ENCODE measurements around the gene MMP23B.
A peak's percentile ranks its signal among the peaks of the same experiment; 100 is the strongest.

- TF ChIP-seq, protein P1, sequence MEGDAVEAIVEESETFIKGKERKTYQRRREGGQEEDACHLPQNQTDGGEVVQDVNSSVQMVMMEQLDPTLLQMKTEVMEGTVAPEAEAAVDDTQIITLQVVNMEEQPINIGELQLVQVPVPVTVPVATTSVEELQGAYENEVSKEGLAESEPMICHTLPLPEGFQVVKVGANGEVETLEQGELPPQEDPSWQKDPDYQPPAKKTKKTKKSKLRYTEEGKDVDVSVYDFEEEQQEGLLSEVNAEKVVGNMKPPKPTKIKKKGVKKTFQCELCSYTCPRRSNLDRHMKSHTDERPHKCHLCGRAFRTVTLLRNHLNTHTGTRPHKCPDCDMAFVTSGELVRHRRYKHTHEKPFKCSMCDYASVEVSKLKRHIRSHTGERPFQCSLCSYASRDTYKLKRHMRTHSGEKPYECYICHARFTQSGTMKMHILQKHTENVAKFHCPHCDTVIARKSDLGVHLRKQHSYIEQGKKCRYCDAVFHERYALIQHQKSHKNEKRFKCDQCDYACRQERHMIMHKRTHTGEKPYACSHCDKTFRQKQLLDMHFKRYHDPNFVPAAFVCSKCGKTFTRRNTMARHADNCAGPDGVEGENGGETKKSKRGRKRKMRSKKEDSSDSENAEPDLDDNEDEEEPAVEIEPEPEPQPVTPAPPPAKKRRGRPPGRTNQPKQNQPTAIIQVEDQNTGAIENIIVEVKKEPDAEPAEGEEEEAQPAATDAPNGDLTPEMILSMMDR (IDR thresholded peaks at IDR 0.05) = peak in 3 of 6 experiments; percentile 9 to 22 (median 14)
- TF ChIP-seq POLR2A (IDR thresholded peaks at IDR 0.05) = no peak
Observed at GRCh38 chr1:1599030-1599934, 32.7 kb upstream of the MMP23B start.

Data from Peyer's patch (tissue), 4 donors.